KOPT-K1 (cell line): ENCODE measurements around the gene MLXIP.
"Not testable (repeated sequence)": the region's sequence is repeated elsewhere in the genome, so short reads cannot be mapped to it uniquely, and the experiment has no call there.

Experiments used
- H3K27ac ChIP-seq: fragments of 200-600 bp; sonication (generic); 2 replicates; pipeline ENCODE4 v1.5.1; 2016; ENCODE audit warnings: antibody characterized with exemption, mild to moderate bottlenecking, low read depth, low read length; ENCODE audit not compliant: poor library complexity, severe bottlenecking
- H3K36me3 ChIP-seq: fragments of 200-600 bp; sonication (generic); 2 replicates; pipeline ENCODE4 v1.5.1; 2017; ENCODE audit warnings: antibody characterized with exemption, mild to moderate bottlenecking, low read length, moderate library complexity; ENCODE audit not compliant: insufficient read depth
- H3K9me3 ChIP-seq: fragments of 200-600 bp; sonication (generic); 2 replicates; pipeline ENCODE4 v1.5.1; 2017; ENCODE audit warnings: antibody characterized with exemption, low read length, mild to moderate bottlenecking; ENCODE audit not compliant: insufficient read depth, poor library complexity, severe bottlenecking

The MLXIP gene

DNA sequence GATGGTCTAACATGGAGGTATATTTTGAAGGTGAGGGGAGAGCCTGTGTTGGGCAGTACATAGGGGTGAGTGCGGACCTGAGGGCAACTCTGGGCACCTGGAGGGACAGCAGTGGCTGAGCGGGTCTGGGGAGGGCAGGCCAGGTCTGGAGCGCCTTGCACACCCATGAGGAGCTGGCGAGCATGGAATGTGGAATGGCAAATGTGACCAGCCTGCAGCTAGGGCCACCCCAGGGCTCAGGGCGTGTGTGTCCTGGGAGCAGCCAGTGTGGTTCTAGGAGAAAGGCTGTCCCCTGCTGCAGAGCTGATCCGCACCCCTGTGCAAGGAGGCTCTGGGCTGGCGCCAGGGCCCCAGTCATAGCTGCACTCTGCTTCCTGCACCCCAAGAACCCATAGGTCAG is 32.4 kb upstream of the MLXIP start:
- Histone ChIP-seq H3K36me3 (peaks cover 97% of the 10 kb centered on the region), H3K27ac (no peak overlapping the region), H3K9me3 (no peaks in the 10 kb centered on the region)

- Histone ChIP-seq H3K27ac (no peak overlapping the region), H3K9me3 (no peaks in the 10 kb centered on the region), H3K36me3 (peaks cover 90% of the 10 kb centered on the region)
These were observed 30.4 kb upstream of the MLXIP start for GRCh38 chr12:122048151-122048550.

DNA sequence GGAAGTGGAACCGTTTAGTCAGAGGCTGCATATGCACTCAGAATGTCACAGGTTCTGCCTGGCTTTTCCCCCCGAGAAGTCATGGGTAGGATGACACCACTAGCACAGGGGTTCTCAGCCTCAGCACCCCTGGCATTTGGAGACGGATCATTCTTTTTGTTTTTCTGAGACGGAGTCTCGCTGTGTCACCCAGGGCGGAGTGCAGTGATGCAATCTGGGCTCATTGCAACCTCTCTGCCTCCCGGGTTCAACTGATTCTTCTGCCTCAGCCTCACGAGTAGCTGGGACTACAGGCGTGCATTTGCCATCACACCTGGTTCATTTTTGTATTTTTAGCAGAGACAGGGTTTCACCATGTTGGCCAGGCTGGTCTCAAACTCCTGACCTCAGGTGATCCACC is 28.7 kb upstream of the MLXIP start:
- Histone ChIP-seq H3K36me3 (peaks cover 78% of the 10 kb centered on the region), H3K9me3 (no peaks in the 10 kb centered on the region), H3K27ac (no peak overlapping the region)

- H3K36me3 ChIP-seq, result peaks cover 78% of the 10 kb centered on the region
- H3K27ac ChIP-seq, result no peak overlapping the region
- H3K9me3 ChIP-seq, result no peaks in the 10 kb centered on the region
These were observed 27.9 kb upstream of the MLXIP start for GRCh38 chr12:122050706-122051105.

- Histone ChIP-seq H3K9me3 (no peaks in the 10 kb centered on the region), H3K27ac (no peak overlapping the region), H3K36me3 (peaks cover 78% of the 10 kb centered on the region)
These were observed 27.2 kb upstream of the MLXIP start for GRCh38 chr12:122051231-122051876.

GRCh38 chr12:122052285-122052684 is 26.3 kb upstream of the MLXIP start:
- peaks cover 78% of the 10 kb centered on the region for H3K36me3 ChIP-seq
- no peak overlapping the region for H3K27ac ChIP-seq

DNA sequence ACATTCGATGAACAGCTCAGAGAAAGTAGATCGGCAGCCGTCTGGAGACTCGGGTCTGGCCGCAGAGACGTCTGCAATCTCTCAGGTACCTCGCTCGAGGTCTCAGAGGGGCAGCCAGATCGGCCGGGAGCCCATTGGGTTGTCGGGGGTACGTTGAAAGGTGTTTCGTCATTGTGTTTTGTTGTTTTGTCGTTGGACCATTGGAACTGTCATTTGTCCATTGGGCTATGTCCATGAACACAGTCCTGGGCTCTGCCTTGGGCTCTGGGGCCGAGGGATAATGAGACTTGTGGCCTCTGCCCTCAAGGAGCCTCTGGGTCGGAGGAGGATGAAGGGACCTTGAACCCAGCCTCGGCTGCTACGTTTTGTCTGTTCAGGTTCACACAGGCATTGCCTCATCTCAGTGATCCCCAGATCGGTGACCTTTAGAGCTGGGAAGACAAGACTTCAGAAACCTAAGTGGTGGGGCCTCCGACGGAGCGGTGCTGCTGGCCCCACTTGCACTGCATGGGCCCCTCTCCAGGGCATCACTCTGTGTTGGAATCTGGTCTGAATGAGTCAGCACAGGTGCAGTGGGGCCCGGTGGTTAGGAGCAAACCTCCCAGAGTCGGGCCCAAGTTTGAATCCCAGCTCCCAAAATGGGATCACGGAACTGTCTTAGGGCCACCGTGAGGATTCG is 23.6 kb upstream of the MLXIP start:
- peaks cover 80% of the 10 kb centered on the region for H3K36me3 ChIP-seq
- H3K9me3 ChIP-seq, result no peaks in the 10 kb centered on the region
- H3K27ac ChIP-seq, result no peak overlapping the region

More at GRCh38 chr12:122052285-122052684, 26.3 kb upstream of the MLXIP start:
- H3K9me3 ChIP-seq, result no peaks in the 10 kb centered on the region

GRCh38 chr12:122056406-122056805 is 22.1 kb upstream of the MLXIP start:
- peaks cover 80% of the 10 kb centered on the region for H3K36me3 ChIP-seq
- H3K27ac ChIP-seq, H3K9me3 ChIP-seq: not testable (repeated sequence)

DNA sequence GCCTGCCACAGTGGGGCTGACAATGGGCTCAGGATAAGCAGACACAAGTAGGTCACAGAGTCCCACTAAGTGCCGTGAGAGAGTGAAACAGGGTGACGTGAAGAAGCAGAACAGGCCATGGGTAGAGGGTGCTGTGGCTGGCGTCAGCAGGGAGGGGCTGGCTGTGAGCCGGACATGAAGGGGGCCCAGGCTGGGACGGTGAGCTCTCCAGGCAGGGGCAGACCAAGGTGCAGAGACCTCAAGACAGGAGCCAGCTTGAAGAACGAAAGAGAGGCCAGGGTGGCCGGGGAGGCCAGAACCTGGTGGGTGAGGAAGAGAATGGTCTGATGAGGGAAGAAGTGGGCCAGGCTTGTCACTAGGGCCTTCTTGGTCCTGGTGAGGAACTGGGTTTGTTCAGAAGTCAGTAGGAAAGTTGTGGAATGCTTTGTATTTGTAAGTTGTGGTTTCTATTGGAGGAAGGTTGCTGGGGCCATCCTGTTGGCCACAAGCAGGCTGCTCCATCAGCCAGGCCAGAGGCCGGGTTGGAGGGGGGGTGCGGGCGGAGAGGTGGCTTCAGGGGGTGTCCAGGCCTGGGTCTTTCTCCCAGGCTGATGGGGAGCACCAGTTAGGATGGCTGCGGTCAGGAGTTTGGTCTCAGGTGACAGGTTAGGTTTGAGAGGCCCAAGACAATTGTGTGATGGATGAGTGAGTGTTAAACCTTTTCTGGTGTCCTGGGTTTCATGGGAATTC is 21.4 kb upstream of the MLXIP start:
- Histone ChIP-seq H3K27ac (no peak overlapping the region), H3K36me3 (peaks cover 83% of the 10 kb centered on the region), H3K9me3 (no peaks in the 10 kb centered on the region)

- H3K9me3 ChIP-seq, result no peaks in the 10 kb centered on the region
- peaks cover 82% of the 10 kb centered on the region for H3K36me3 ChIP-seq
- no peak overlapping the region for H3K27ac ChIP-seq
These were observed 20.8 kb upstream of the MLXIP start for GRCh38 chr12:122057769-122058168.

DNA sequence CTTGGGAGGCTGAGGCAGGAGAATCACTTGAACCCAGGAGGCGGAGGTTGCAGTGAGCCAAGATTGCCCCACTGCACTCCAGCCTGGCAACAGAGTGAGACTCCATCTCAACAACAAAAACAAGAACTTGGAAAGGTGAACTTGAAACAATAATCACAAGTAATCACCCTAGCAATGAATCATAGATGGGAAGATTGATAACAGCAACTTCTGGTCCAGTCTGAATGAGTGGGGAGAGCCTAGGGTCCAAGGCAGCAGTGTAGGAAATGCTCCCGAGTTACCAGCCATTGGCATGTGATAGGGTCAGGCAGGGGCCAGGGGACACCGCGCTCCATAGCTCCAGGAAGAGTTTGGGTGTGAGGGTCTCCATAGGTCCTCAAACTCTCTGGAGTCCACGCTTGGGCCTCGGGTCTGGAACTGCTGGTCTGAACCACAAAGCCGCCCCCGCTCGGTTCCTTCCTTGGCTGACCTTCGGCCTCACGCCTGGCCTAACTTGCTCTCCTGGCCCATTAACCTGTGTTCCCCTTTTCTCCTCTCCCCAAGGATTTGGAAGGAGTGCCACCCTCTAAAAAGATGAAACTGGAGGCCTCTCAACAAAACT is 19.9 kb upstream of the MLXIP start:
- Histone ChIP-seq H3K36me3 (peaks cover 82% of the 10 kb centered on the region), H3K9me3 (no peaks in the 10 kb centered on the region), H3K27ac (no peak overlapping the region)

DNA sequence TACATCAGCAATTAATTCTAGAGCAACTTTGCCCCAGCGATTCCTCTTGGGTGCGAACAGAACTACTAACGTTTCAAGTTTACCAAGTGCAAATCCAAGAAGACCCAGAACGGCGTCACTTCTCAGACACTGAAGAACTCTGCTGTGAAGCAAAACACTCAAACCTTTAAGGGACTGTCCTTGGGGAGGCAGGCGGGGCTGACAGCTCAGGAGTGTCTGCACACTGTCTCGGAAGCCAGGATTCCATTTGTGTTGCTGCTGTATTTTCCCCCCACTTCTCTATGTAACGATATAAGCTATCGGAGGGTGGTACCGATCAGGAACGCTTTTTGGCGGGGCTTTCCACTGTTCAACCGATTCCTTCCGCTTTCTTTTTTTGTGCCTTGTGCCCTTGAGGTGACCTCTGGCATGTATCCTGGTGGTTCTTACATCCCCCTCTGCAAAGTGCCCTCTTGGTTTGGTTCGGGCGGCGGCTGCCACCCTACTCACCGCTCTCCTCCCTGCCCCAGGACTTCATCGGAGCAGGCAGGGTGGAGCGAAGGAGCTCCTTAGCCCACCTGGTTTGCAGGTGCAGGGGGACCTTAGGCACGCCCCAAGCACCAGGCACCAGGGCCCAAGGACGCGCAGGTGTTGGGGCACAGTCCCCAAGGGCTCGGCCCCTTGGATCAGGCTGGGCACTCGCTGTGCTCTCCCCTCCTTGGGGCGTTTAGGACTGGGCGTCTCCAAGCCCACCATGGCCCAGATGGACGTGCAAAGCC is 19.2 kb upstream of the MLXIP start:
- no peaks in the 10 kb centered on the region for H3K9me3 ChIP-seq
- peaks cover 82% of the 10 kb centered on the region for H3K36me3 ChIP-seq
- no peak overlapping the region for H3K27ac ChIP-seq

DNA sequence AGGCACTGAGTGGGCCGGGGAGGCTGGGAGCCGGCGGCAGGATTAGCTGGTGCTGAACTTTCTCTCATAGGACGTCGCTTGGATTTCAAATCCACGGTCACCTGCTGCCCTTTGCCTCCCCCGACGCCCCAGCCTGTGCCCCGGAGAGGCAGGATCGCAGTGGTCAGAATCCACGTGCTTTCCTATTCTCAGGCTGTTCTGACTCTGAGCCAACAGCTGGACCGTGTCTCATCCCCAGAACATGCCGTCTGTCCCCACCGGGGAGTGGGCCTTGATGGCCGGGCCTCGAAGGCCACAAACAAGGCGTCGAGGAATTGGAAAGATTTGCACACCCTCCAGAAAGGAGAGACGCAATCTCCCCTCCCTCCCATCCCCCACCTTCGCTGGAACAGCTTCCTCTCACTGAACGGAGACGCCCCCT is 18.5 kb upstream of the MLXIP start:
- Histone ChIP-seq H3K36me3 (peaks cover 74% of the 10 kb centered on the region), H3K27ac (no peak overlapping the region), H3K9me3 (no peaks in the 10 kb centered on the region)

DNA sequence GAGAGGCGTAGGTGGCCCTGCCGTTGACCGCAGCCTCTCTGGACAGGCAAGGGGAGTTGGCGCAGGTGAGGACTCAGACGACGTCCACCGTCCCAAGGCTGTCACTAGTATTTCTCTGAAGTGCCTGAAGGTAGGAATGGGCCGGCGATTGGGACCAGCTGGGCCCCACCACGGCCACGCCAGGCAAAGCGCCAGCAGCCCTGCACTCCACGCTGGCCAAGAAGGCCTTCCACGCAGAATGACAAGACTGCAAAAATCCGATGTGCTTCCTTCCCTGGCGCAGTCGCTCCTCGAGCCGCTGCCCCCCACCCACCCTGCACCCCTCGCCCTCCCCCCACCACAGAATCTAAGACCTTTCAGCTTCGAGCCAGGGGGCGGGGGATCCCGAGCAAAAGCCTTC is 17.3 kb upstream of the MLXIP start:
- no peak overlapping the region for H3K27ac ChIP-seq
- H3K36me3 ChIP-seq, result peaks cover 63% of the 10 kb centered on the region
- H3K9me3 ChIP-seq, result no peaks in the 10 kb centered on the region
